GM12878 (cell line): ENCODE data around the gene ADIG. TPM values are rescaled to one million over a fixed set of nuclear protein-coding genes. Genes with fewer than 3 reads are reported as not detected.

ENCODE experiments used
- ATF2 ChIP-seq: IDR thresholded peaks from 2 replicates; pipeline ENCODE4 v1.6.1; 2012; ENCODE audit warnings: low read length, inconsistent platforms
- BCL3 ChIP-seq: IDR thresholded peaks from 2 replicates; pipeline ENCODE4 v1.6.1; 2011; ENCODE audit warnings: borderline replicate concordance, low read depth, mild to moderate bottlenecking, moderate library complexity, low read length; ENCODE audit not compliant: insufficient read depth, poor library complexity, severe bottlenecking
- BHLHE40 ChIP-seq, 2 experiments: fragments of 450-650 bp in 1 of 2; IDR thresholded peaks; 2 replicates each; pipeline ENCODE4 v1.6.1; 2011 to 2017; ENCODE audit warnings: low read depth in 2 of 2, borderline replicate concordance in 1 of 2, improper control_type of control experiment in 1 of 2, low read length in 1 of 2, mild to moderate bottlenecking in 1 of 2
- ZNF687 ChIP-seq: fragments of 450-650 bp; IDR thresholded peaks from 2 replicates; pipeline ENCODE4 v1.6.1; 2017; ENCODE audit warnings: mild to moderate bottlenecking, moderate library complexity
- polyA plus RNA-seq, 11 experiments: library from polyadenylated mRNA; depleted of rRNA in 4 of 11; unstranded in 6 of 11; stranded (reverse) in 5 of 11; fragments of >200 nt; fragmentation: Nextera tagmentation in 4 of 11; fragmentation: Illumina TruSeq in 1 of 11; extraction: Ambion mirVana in 4 of 11; extraction: Trizol in 1 of 11; gene quantifications; 1 replicate in 1 of 11; 2 replicates in 10 of 11; pipeline versions ENCODE4 v1.2.1 to v1.2.3, GENCODE V29; 2011 to 2016; ENCODE audit warnings: inconsistent platforms in 2 of 11, missing spikeins in 2 of 11, low read depth in 1 of 11
- total RNA-seq, 4 experiments: library from RNA; depleted of rRNA in 3 of 4; stranded (reverse); fragments of >200 nt in 3 of 4; fragmentation: Illumina TruSeq in 1 of 4; extraction: Trizol in 1 of 4; gene quantifications; 2 replicates each; pipeline versions ENCODE4 v1.2.1 to v1.2.3, GENCODE V29; 2013 to 2021

Gene ADIG
- total and polyA plus RNA-seq, 10 of the 15 experiments (the other 5 are each of a cell fraction or from before 2014, with no cell fraction given) = not detected

GRCh38 chr20:38547288-38548085 lies 33.5 kb upstream of the ADIG start (continued):
- TF ChIP-seq ZNF687 (no peak), BHLHE40 (IDR thresholded peaks at IDR 0.05; ENCODE audit: borderline replicate concordance in 1 of 2, low read depth in 2 of 2, low read length in 1 of 2) (no peak), ATF2 (no peak), BCL3 (no peak)
